Measurements from ENCODE around the gene CACNG6.

CACNG6 gene

DNA sequence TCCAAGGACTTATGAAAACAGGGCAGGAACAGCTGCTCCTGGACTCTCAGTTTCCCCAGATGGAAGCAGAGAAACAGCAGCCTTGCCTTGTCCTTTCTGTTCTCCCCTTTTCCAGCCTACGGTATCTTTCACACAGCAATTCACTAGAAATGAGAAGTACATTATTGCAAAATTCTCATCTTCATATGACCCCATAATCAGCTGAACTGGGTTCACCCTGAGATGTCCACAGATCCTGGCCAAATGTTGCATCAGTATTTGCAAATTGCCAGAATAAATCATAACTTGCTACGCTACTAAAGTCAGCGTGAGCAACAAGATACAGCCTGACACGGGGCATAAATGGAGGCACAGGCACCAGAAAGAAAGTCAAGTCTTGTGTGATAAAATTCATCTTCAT, 56.2 kb downstream of the CACNG6 start:
- FAIRE-seq, result no peak
